ENCODE data around the gene TTYH3.

TTYH3 gene

GRCh38 chr7:2621061-2621828, 10.5 kb upstream of the TTYH3 start:
- TF ChIP-seq FOXK2 (IDR thresholded peaks at IDR 0.05) = no peak
- TF ChIP-seq L3MBTL2 (conservative IDR thresholded peaks at IDR 0.05) = 0 out of 2 replicates have a peak, but pooled peaks have one; percentile 21
- no peak for TF ChIP-seq CTBP1 (IDR thresholded peaks at IDR 0.05; ENCODE audit: borderline replicate concordance)
- POLR2A ChIA-PET = interaction anchor here (1.2 kb wide), 1 partner anchor 10 kb away, joined by 5 read pairs; the partner anchor contains the start of gene TTYH3
- no peak for DNase-seq (ENCODE audit: extremely low spot score)
- CTCF ChIA-PET = interaction anchor here (0.6 to 0.9 kb wide), 2 partner anchors 12 to 61 kb away, joined by 3 to 6 read pairs; no protein-coding TSS in a partner anchor

- ChIA-PET CTCF (interaction anchor here (0.9 kb wide), 1 partner anchor 13 kb away, joined by 6 read pairs; no protein-coding TSS in a partner anchor), POLR2A (interaction anchor here (0.9 to 1.3 kb wide), 2 partner anchors 10 to 11 kb away, joined by 4 to 5 read pairs; partner anchors contain the start of gene TTYH3)
- TF ChIP-seq FOXM1 (IDR thresholded peaks at IDR 0.05; ENCODE audit: borderline replicate concordance) (no peak), LEF1 (IDR thresholded peaks at IDR 0.05; ENCODE audit: borderline replicate concordance) (no peak), CTBP1 (IDR thresholded peaks at IDR 0.05; ENCODE audit: borderline replicate concordance) (no peak), ZNF384 (IDR thresholded peaks at IDR 0.05) (no peak), FOXK2 (IDR thresholded peaks at IDR 0.05) (no peak), TARDBP (IDR thresholded peaks at IDR 0.05) (no peak), PKNOX1 (IDR thresholded peaks at IDR 0.05) (no peak), SUZ12 (IDR thresholded peaks at IDR 0.05) (no peak)
- no peak for DNase-seq (ENCODE audit: extremely low spot score)
Observed at GRCh38 chr7:2621948-2622640, 9.7 kb upstream of the TTYH3 start.

- TF ChIP-seq FOXM1 (IDR thresholded peaks at IDR 0.05; ENCODE audit: borderline replicate concordance) = no peak
- no peak for TF ChIP-seq CTBP1 (IDR thresholded peaks at IDR 0.05; ENCODE audit: borderline replicate concordance)
- TF ChIP-seq NFRKB (IDR thresholded peaks at IDR 0.05) = no peak
- no peak for TF ChIP-seq PKNOX1 (IDR thresholded peaks at IDR 0.05)
- TF ChIP-seq FOXA1 (IDR thresholded peaks at IDR 0.05) = no peak
- no peak for TF ChIP-seq TARDBP (IDR thresholded peaks at IDR 0.05)
- no peak for TF ChIP-seq FOXK2 (IDR thresholded peaks at IDR 0.05)
- no peak for TF ChIP-seq ZNF384 (IDR thresholded peaks at IDR 0.05)
- no peak for TF ChIP-seq HDGF (IDR thresholded peaks at IDR 0.05; ENCODE audit: borderline replicate concordance)
- TF ChIP-seq LEF1 (IDR thresholded peaks at IDR 0.05; ENCODE audit: borderline replicate concordance) = no peak
- TF ChIP-seq L3MBTL2 (conservative IDR thresholded peaks at IDR 0.05) = no peak
- no peak for TF ChIP-seq SP1 (IDR thresholded peaks at IDR 0.05)
- no peak for TF ChIP-seq ARNT (IDR thresholded peaks at IDR 0.05)
- no peak for TF ChIP-seq BHLHE40 (IDR thresholded peaks at IDR 0.05; ENCODE audit: borderline replicate concordance)
- no peak for TF ChIP-seq SUZ12 (IDR thresholded peaks at IDR 0.05)
- no peak for TF ChIP-seq ELF4 (IDR thresholded peaks at IDR 0.05)
- ChIA-PET POLR2A (interaction anchor here (0.9 to 1.3 kb wide), 2 partner anchors 9 to 10 kb away, joined by 4 to 5 read pairs; partner anchors contain the start of gene TTYH3), CTCF (no interaction called here)
- no peak for DNase-seq (ENCODE audit: extremely low spot score)
Observed at GRCh38 chr7:2622869-2623697, 8.7 kb upstream of the TTYH3 start.

GRCh38 chr7:2623698-2624014, 8.1 kb upstream of the TTYH3 start:
- no peak for TF ChIP-seq BHLHE40 (IDR thresholded peaks at IDR 0.05; ENCODE audit: borderline replicate concordance)
- TF ChIP-seq HDGF (IDR thresholded peaks at IDR 0.05; ENCODE audit: borderline replicate concordance) = no peak
- no peak for TF ChIP-seq SP1 (IDR thresholded peaks at IDR 0.05)
- no peak for TF ChIP-seq ARNT (IDR thresholded peaks at IDR 0.05)
- TF ChIP-seq TARDBP (IDR thresholded peaks at IDR 0.05) = no peak
- no peak for TF ChIP-seq ZNF384 (IDR thresholded peaks at IDR 0.05)
- no peak for TF ChIP-seq FOXK2 (IDR thresholded peaks at IDR 0.05)
- TF ChIP-seq SUZ12 (IDR thresholded peaks at IDR 0.05) = no peak
- TF ChIP-seq CTBP1 (IDR thresholded peaks at IDR 0.05; ENCODE audit: borderline replicate concordance) = no peak
- TF ChIP-seq ELF4 (IDR thresholded peaks at IDR 0.05) = no peak
- no peak for TF ChIP-seq FOXM1 (IDR thresholded peaks at IDR 0.05; ENCODE audit: borderline replicate concordance)
- POLR2A ChIA-PET = no interaction called here
- CTCF ChIA-PET = no interaction called here
- DNase-seq (ENCODE audit: extremely low spot score) = no peak

- DNase-seq (ENCODE audit: extremely low spot score) = no peak
- ChIA-PET CTCF (no interaction called here), POLR2A (no interaction called here)
- TF ChIP-seq L3MBTL2 (conservative IDR thresholded peaks at IDR 0.05) (no peak), PKNOX1 (IDR thresholded peaks at IDR 0.05) (no peak), HDGF (IDR thresholded peaks at IDR 0.05; ENCODE audit: borderline replicate concordance) (no peak), BHLHE40 (IDR thresholded peaks at IDR 0.05; ENCODE audit: borderline replicate concordance) (no peak), SP1 (IDR thresholded peaks at IDR 0.05) (no peak), ELF4 (IDR thresholded peaks at IDR 0.05) (no peak), FOXK2 (IDR thresholded peaks at IDR 0.05) (no peak), ARNT (IDR thresholded peaks at IDR 0.05) (no peak), CTBP1 (IDR thresholded peaks at IDR 0.05; ENCODE audit: borderline replicate concordance) (no peak), SUZ12 (IDR thresholded peaks at IDR 0.05) (no peak), LEF1 (IDR thresholded peaks at IDR 0.05; ENCODE audit: borderline replicate concordance) (no peak), NFRKB (IDR thresholded peaks at IDR 0.05) (no peak), FOXA1 (IDR thresholded peaks at IDR 0.05) (no peak), ZNF384 (IDR thresholded peaks at IDR 0.05) (no peak), TARDBP (IDR thresholded peaks at IDR 0.05) (no peak), FOXM1 (IDR thresholded peaks at IDR 0.05; ENCODE audit: borderline replicate concordance) (no peak)
Observed at GRCh38 chr7:2624293-2624886, 7.4 kb upstream of the TTYH3 start.

Data from HEK293T (cell line).